Keratinocyte (primary cell): ENCODE measurements around the gene WDR19. TPM values are rescaled to one million over a fixed set of nuclear protein-coding genes. Genes with fewer than 3 reads are reported as not detected.

Source experiments
- DNase-seq: peaks from one replicate; pipeline ENCODE4 v3.0.0-alpha.2; 2011; ENCODE audit warnings: low read depth, missing footprints, low spot score
- FAIRE-seq: peaks from 2 replicates; lab custom pipeline; 2011; peaks lifted over from hg19 to GRCh38; lab: Jason Lieb, UNC
- H2AFZ ChIP-seq: 2 replicates; pipeline ENCODE4 v1.6.0; 2012; ENCODE audit warnings: low read length, control low read depth, inconsistent platforms; ENCODE audit not compliant: control insufficient read depth
- H3K27ac ChIP-seq: 2 replicates; pipeline ENCODE4 v1.5.1; 2011; ENCODE audit warnings: low read length; ENCODE audit not compliant: control insufficient read depth, insufficient read depth
- H3K27me3 ChIP-seq: 3 replicates; pipeline ENCODE4 v1.6.0; 2011; ENCODE audit warnings: low read length; ENCODE audit not compliant: control insufficient read depth, insufficient read depth; ENCODE audit errors: extremely low read depth
- H3K36me3 ChIP-seq, 2 experiments: 2 replicates in 1 of 2; 3 replicates in 1 of 2; pipeline ENCODE4 v1.5.1; 2011; ENCODE audit warnings: low read length in 2 of 2, mild to moderate bottlenecking in 1 of 2; ENCODE audit not compliant: control insufficient read depth in 2 of 2, insufficient read depth in 2 of 2; ENCODE audit errors: extremely low read depth in 1 of 2
- H3K4me1 ChIP-seq: 3 replicates; pipeline ENCODE4 v1.5.1; 2011; ENCODE audit warnings: low read length; ENCODE audit not compliant: control insufficient read depth, insufficient read depth; ENCODE audit errors: extremely low read depth
- H3K4me2 ChIP-seq: 3 replicates; pipeline ENCODE4 v1.6.0; 2011; ENCODE audit warnings: low read depth, low read length; ENCODE audit not compliant: control insufficient read depth, insufficient read depth; ENCODE audit errors: extremely low read depth
- H3K4me3 ChIP-seq, 3 experiments: fragments of 200-600 bp in 1 of 3; sonication (generic) in 1 of 3; 2 replicates in 2 of 3; 3 replicates in 1 of 3; pipeline ENCODE4 v1.5.1; 2011 to 2016; ENCODE audit warnings: low read length in 3 of 3, mild to moderate bottlenecking in 3 of 3, control low read depth in 2 of 3, inconsistent platforms in 1 of 3, low read depth in 1 of 3, mixed read lengths in 1 of 3, mixed run types in 1 of 3, moderate library complexity in 1 of 3; ENCODE audit not compliant: control insufficient read depth in 2 of 3, insufficient read depth in 2 of 3; ENCODE audit errors: extremely low read depth in 1 of 3
- H3K79me2 ChIP-seq: 2 replicates; pipeline ENCODE4 v1.6.0; 2012; ENCODE audit warnings: low read length; ENCODE audit not compliant: control insufficient read depth, insufficient read depth
- H3K9ac ChIP-seq: 3 replicates; pipeline ENCODE4 v1.6.0; 2011; ENCODE audit warnings: low read length; ENCODE audit not compliant: control insufficient read depth, insufficient read depth; ENCODE audit errors: extremely low read depth
- H3K9me1 ChIP-seq: 3 replicates; pipeline ENCODE4 v1.6.0; 2011; ENCODE audit warnings: low read length; ENCODE audit not compliant: control insufficient read depth, insufficient read depth; ENCODE audit errors: extremely low read depth
- H3K9me3 ChIP-seq: 2 replicates; pipeline ENCODE4 v1.5.1; 2012; ENCODE audit warnings: low read depth, low read length; ENCODE audit not compliant: control insufficient read depth
- H4K20me1 ChIP-seq: 3 replicates; pipeline ENCODE4 v1.6.0; 2011; ENCODE audit warnings: low read length; ENCODE audit not compliant: control insufficient read depth, insufficient read depth; ENCODE audit errors: extremely low read depth
- EZH2 ChIP-seq: IDR thresholded peaks from one replicate; pipeline ENCODE4 v1.6.1; 2012; ENCODE audit warnings: inconsistent platforms, mild to moderate bottlenecking, low read length, moderate library complexity
- dilution Hi-C: fragments of 300-500 bp; cut with MboI; formaldehyde crosslinking; loops from one replicate; pipeline ENCODE4 v1.7.0; 2020; ENCODE audit warnings: low sequenced_read_pairs; ENCODE audit not compliant: extremely low pct_ligation_motif_present
- polyA plus RNA-seq, 5 experiments: library from polyadenylated mRNA; depleted of rRNA in 3 of 5; stranded (reverse) in 3 of 5; stranded (forward) in 1 of 5; unstranded in 1 of 5; fragments of >200 nt; gene quantifications; 1 replicate in 1 of 5; 2 replicates in 3 of 5; 3 replicates in 1 of 5; pipeline versions ENCODE4 v1.2.1 to v1.2.3, GENCODE V29; 2011 to 2012; ENCODE audit warnings: missing spikeins in 2 of 5, low read depth in 1 of 5, low replicate concordance in 1 of 5
- TF ChIP-seq, protein P1 (sequence below), 3 experiments: IDR thresholded peaks in 1 of 3; conservative IDR thresholded peaks in 1 of 3; optimal IDR thresholded peaks in 1 of 3; 2 replicates in 2 of 3; 3 replicates in 1 of 3; pipeline versions ENCODE3 to v1.5.1; 2011; ENCODE audit warnings: low read length in 3 of 3, mild to moderate bottlenecking in 3 of 3, moderate library complexity in 2 of 3, control low read depth in 1 of 3, inconsistent platforms in 1 of 3; ENCODE audit not compliant: insufficient read depth in 2 of 3; ENCODE audit errors: extremely low read depth in 1 of 3

Gene WDR19
- polyA plus RNA-seq, 1 donor (not counting 4 experiments of a cell fraction or from before 2014, with no cell fraction given) = 25.3 TPM

DNA sequence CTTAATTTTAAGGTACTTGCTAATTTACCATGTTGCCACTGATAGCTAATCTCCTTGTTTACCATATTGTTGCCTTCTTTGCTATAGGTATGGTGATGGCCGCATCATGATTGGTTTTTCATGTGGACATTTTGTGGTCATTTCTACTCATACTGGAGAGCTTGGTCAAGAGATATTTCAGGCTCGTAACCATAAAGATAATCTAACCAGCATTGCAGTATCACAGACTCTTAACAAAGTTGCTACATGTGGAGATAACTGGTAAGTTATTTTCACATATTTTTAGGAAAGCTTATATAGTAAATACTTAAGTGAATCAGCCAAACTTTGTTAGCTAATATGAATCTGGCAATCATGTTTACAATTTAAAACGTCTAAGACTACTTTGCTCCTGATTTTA lies 23.1 kb downstream of the WDR19 start:
- H3K27me3 ChIP-seq = no peaks in the 10 kb centered on the region
- H4K20me1 ChIP-seq = no peaks in the 10 kb centered on the region
- dilution Hi-C loops = no loop called here
- no peaks in the 10 kb centered on the region for H3K9me1 ChIP-seq
- no peak overlapping the region for H3K4me2 ChIP-seq
- H3K9ac ChIP-seq = no peak overlapping the region
- TF ChIP-seq EZH2 = no peak
- TF ChIP-seq, protein P1, sequence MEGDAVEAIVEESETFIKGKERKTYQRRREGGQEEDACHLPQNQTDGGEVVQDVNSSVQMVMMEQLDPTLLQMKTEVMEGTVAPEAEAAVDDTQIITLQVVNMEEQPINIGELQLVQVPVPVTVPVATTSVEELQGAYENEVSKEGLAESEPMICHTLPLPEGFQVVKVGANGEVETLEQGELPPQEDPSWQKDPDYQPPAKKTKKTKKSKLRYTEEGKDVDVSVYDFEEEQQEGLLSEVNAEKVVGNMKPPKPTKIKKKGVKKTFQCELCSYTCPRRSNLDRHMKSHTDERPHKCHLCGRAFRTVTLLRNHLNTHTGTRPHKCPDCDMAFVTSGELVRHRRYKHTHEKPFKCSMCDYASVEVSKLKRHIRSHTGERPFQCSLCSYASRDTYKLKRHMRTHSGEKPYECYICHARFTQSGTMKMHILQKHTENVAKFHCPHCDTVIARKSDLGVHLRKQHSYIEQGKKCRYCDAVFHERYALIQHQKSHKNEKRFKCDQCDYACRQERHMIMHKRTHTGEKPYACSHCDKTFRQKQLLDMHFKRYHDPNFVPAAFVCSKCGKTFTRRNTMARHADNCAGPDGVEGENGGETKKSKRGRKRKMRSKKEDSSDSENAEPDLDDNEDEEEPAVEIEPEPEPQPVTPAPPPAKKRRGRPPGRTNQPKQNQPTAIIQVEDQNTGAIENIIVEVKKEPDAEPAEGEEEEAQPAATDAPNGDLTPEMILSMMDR (optimal IDR thresholded peaks at IDR 0.05 in 1 of 3, IDR thresholded peaks at IDR 0.05 in 1 of 3, conservative IDR thresholded peaks at IDR 0.05 in 1 of 3; ENCODE audit: extremely low read depth in 1 of 3, insufficient read depth in 2 of 3, low read length in 3 of 3) = no peak
- H3K4me3 ChIP-seq = no peak overlapping the region
- no peaks in the 10 kb centered on the region for H3K79me2 ChIP-seq
- no peak overlapping the region for H2AFZ ChIP-seq
- H3K36me3 ChIP-seq = peaks cover 2% of the 10 kb centered on the region in 2 experiments
- no peak overlapping the region for H3K27ac ChIP-seq
- no peak for FAIRE-seq
- no peak for DNase-seq
- no peaks in the 10 kb centered on the region for H3K4me1 ChIP-seq
- no peaks in the 10 kb centered on the region for H3K9me3 ChIP-seq

DNA sequence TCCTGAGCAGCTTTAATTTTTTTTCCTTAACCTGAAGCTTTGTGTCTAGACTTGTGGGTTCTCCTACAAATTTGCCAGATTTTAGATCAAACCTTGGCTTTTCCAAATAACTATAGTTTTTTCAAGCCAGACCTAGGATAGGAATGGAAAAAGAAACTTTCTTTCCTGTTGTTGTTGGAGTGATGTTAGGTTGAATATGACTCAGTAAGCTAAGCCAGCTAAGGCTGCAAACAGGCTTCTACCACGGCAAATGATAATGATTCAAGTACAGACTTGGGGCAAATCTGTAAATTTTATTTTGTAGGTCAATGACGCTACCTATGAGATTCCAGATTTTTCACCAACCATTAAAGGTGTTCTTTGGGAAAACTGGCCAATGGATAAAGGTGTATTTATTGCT lies 45.6 kb downstream of the WDR19 start:
- DNase-seq = no peak
- Histone ChIP-seq H3K4me2 (no peak overlapping the region), H3K9ac (no peak overlapping the region), H3K27me3 (no peaks in the 10 kb centered on the region), H3K9me1 (no peaks in the 10 kb centered on the region), H3K27ac (no peak overlapping the region), H2AFZ (no peak overlapping the region), H3K36me3 (no peaks in the 10 kb centered on the region), H4K20me1 (no peaks in the 10 kb centered on the region), H3K9me3 (no peaks in the 10 kb centered on the region), H3K4me1 (no peaks in the 10 kb centered on the region), H3K79me2 (no peaks in the 10 kb centered on the region), H3K4me3 (no peak overlapping the region)
- TF ChIP-seq, protein P1 (optimal IDR thresholded peaks at IDR 0.05 in 1 of 3, IDR thresholded peaks at IDR 0.05 in 1 of 3, conservative IDR thresholded peaks at IDR 0.05 in 1 of 3; ENCODE audit: extremely low read depth in 1 of 3, insufficient read depth in 2 of 3, low read length in 3 of 3) = no peak
- no peak for TF ChIP-seq EZH2
- FAIRE-seq = no peak
- dilution Hi-C loops = no loop called here
